Measurements from ENCODE around the gene WARS2.

DNA sequence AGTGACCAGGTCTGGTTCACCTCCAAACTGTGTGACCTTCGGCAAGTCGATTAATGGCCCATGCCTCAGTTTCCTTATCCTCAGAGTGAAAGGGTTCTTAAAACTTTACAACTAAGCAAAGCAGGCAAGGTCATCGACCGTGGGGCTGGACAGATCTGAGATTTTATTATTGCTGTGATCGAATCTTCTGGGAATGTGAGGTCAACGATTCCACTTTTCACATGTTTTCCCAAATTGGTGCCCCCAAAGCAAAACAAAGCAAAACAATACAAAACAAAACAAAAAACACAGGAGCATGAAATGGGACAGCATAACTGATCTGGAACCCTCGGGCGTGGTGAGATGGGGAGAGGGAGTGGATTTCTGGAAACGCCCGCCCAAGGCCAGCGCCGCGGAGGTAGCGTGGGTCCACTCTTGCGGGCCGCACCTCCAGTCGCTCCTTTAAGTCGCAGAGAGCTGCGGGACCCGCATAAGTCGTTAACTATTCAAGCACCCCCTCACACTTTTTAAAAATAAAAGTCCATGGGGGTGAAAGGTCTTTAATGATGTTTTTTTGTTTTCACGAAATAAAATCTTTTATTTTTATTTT, 148.1 kb downstream of the WARS2 start:
- TF ChIP-seq POLR2A (IDR thresholded peaks at IDR 0.05; ENCODE audit: low read depth): no peak
- no peak for TF ChIP-seq POLR2AphosphoS5 (IDR thresholded peaks at IDR 0.05)
- TF ChIP-seq, protein P1, sequence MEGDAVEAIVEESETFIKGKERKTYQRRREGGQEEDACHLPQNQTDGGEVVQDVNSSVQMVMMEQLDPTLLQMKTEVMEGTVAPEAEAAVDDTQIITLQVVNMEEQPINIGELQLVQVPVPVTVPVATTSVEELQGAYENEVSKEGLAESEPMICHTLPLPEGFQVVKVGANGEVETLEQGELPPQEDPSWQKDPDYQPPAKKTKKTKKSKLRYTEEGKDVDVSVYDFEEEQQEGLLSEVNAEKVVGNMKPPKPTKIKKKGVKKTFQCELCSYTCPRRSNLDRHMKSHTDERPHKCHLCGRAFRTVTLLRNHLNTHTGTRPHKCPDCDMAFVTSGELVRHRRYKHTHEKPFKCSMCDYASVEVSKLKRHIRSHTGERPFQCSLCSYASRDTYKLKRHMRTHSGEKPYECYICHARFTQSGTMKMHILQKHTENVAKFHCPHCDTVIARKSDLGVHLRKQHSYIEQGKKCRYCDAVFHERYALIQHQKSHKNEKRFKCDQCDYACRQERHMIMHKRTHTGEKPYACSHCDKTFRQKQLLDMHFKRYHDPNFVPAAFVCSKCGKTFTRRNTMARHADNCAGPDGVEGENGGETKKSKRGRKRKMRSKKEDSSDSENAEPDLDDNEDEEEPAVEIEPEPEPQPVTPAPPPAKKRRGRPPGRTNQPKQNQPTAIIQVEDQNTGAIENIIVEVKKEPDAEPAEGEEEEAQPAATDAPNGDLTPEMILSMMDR (IDR thresholded peaks at IDR 0.05): no peak
- no peak for TF ChIP-seq EP300 (IDR thresholded peaks at IDR 0.05)
